Measurements from ENCODE around the gene TEX51. TPM values are rescaled to one million over a fixed set of nuclear protein-coding genes. Genes with fewer than 3 reads are reported as not detected.

Gene TEX51
- total and polyA plus RNA-seq, 2 of the 4 experiments (the other 2 are of a cell fraction), result not detected

GRCh38 chr2:126913329-126913728, 14.6 kb downstream of the TEX51 start:
- no peak overlapping the region for H2BK15ac ChIP-seq (ENCODE audit: low read depth, low read length)
- no peak overlapping the region for H3K4me3 ChIP-seq (ENCODE audit: insufficient read depth, low read depth, low read length)
- H3K36me3 ChIP-seq (ENCODE audit: control insufficient read depth, insufficient read depth, low read length), result no peaks in the 10 kb centered on the region
- H2AK9ac ChIP-seq (replicated peaks; ENCODE audit: low read depth, low read length, poor library complexity), result no peak overlapping the region
- H2BK120ac ChIP-seq (ENCODE audit: low read depth, low read length), result no peak overlapping the region
- no peaks in the 10 kb centered on the region for H3K9me3 ChIP-seq (ENCODE audit: control insufficient read depth, insufficient read depth, low read length)
- H4K8ac ChIP-seq (ENCODE audit: low read depth in 2 of 2, low read length in 2 of 2), result no peak overlapping the region
- no peak overlapping the region for H3K14ac ChIP-seq (replicated peaks; ENCODE audit: low read depth, low read length)
- intact Hi-C loops (cut with micrococcal nuclease) (no loop called here), dilution Hi-C loops (cut with HindIII; ENCODE audit: low sequenced_read_pairs, unreplicated experiment) (no loop called here), in situ Hi-C loops (cut with MboI; ENCODE audit: low sequenced_read_pairs) (no loop called here)
- no peak overlapping the region for H3K27ac ChIP-seq (ENCODE audit: insufficient read depth, low read length)
- H3K4me2 ChIP-seq (ENCODE audit: low read depth, low read length), result no peak overlapping the region
- H2AK5ac ChIP-seq (ENCODE audit: low read depth, low read length), result no peak overlapping the region
- H2AFZ ChIP-seq (replicated peaks; ENCODE audit: low read length, poor library complexity), result no peak overlapping the region
- peaks cover 5% of the 10 kb centered on the region; the same call in 1 of the 2 replicates for H3K27me3 ChIP-seq (ENCODE audit: control insufficient read depth, insufficient read depth, low read length)
- no peak overlapping the region for H3K4ac ChIP-seq (ENCODE audit: low read depth, low read length)
- H3K23ac ChIP-seq (ENCODE audit: low read depth, low read length), result no peak overlapping the region
- ATAC-seq (ENCODE audit: low read depth), result no peak
- no TSS peak for BruUV-seq (replicated peaks)
- CTCF ChIA-PET, result interaction anchor here (0.7 kb wide), 1 partner anchor 1933 kb away, joined by 3 read pairs; no protein-coding TSS in a partner anchor
- no peak for DNase-seq
- no peak for TF ChIP-seq ELK1 (IDR thresholded peaks at IDR 0.05; ENCODE audit: borderline replicate concordance, low read depth, low read length)
- H2BK20ac ChIP-seq (ENCODE audit: low read depth, low read length), result no peak overlapping the region
- no peaks in the 10 kb centered on the region for H3K4me1 ChIP-seq (ENCODE audit: control insufficient read depth, insufficient read depth, low read length)
- no peak overlapping the region for H4K91ac ChIP-seq (ENCODE audit: insufficient read depth, low read depth, low read length)
- H4K20me1 ChIP-seq (ENCODE audit: insufficient read depth, low read length), result no peaks in the 10 kb centered on the region
- no peak overlapping the region for H3K18ac ChIP-seq (ENCODE audit: low read depth, low read length)
- POLR2A ChIA-PET (ENCODE audit: unreplicated experiment), result no interaction called here
- H3K9me1 ChIP-seq (ENCODE audit: insufficient read depth, low read length), result no peaks in the 10 kb centered on the region
- no peak overlapping the region for H3K56ac ChIP-seq (ENCODE audit: extremely low read depth, insufficient read depth, low read length)
- 33% methylated on average over 1 of the region's 2 CpGs; no CpG with 5 or more reads in 1 of the 2 experiments for WGBS, 2 experiments (ENCODE audit: extremely low coverage in 2 of 2, insufficient read length in 1 of 2)
- no peaks in the 10 kb centered on the region for H3K79me1 ChIP-seq (ENCODE audit: low read depth in 1 of 2, low read length in 2 of 2)
- H3K9ac ChIP-seq (ENCODE audit: low read depth, low read length), result no peak overlapping the region
- H4K5ac ChIP-seq (ENCODE audit: low read depth, low read length), result no peak overlapping the region
- no peak overlapping the region for H2BK5ac ChIP-seq (ENCODE audit: low read depth, low read length, poor library complexity, severe bottlenecking)

All from IMR-90 (cell line).